GM21529 (cell line): ENCODE data around the gene MPHOSPH10.
"Not testable (repeated sequence)": the region's sequence is repeated elsewhere in the genome, so short reads cannot be mapped to it uniquely, and the experiment has no call there.

Source experiments
- ATAC-seq: cut with Tn5 transposase; IDR thresholded peaks from one replicate; pipeline ENCODE4 v1.9.1; 2021; ENCODE audit not compliant: unreplicated experiment

The MPHOSPH10 gene

GRCh38 chr2:71122387-71123298, 7.8 kb upstream of the MPHOSPH10 start:
- ATAC-seq: no peak

- ATAC-seq: no peak
Observed at GRCh38 chr2:71125506-71126294, 4.7 kb upstream of the MPHOSPH10 start.

GRCh38 chr2:71126957-71127356, 3.5 kb upstream of the MPHOSPH10 start:
- ATAC-seq: no peak

- ATAC-seq: peak; percentile 2
Observed at GRCh38 chr2:71129114-71129901, 1.1 kb upstream of the MPHOSPH10 start.

- peak; percentile 42 for ATAC-seq
Observed at GRCh38 chr2:71129902-71130151, 607 bp upstream of the MPHOSPH10 start.

GRCh38 chr2:71130905-71131244, 441 bp downstream of the MPHOSPH10 start:
- ATAC-seq: no peak

GRCh38 chr2:71131387-71132166, 1.1 kb downstream of the MPHOSPH10 start:
- not testable (repeated sequence) for ATAC-seq

- no peak for ATAC-seq
Observed at GRCh38 chr2:71133603-71134002, 3.2 kb downstream of the MPHOSPH10 start.

GRCh38 chr2:71136174-71136573, 5.7 kb downstream of the MPHOSPH10 start:
- no peak for ATAC-seq

- no peak for ATAC-seq
Observed at GRCh38 chr2:71143782-71144181, 13.3 kb downstream of the MPHOSPH10 start.

GRCh38 chr2:71148506-71149063, 18.2 kb downstream of the MPHOSPH10 start:
- ATAC-seq: no peak

- no peak for ATAC-seq
Observed at GRCh38 chr2:71150082-71150816, 19.8 kb downstream of the MPHOSPH10 start.

GRCh38 chr2:71151620-71152019, 21.2 kb downstream of the MPHOSPH10 start:
- no peak for ATAC-seq

- no peak for ATAC-seq
Observed at GRCh38 chr2:71153585-71154224, 23.3 kb downstream of the MPHOSPH10 start.

GRCh38 chr2:71154279-71154678, 23.8 kb downstream of the MPHOSPH10 start:
- ATAC-seq: no peak

GRCh38 chr2:71154798-71155197, 24.4 kb downstream of the MPHOSPH10 start:
- ATAC-seq: peak; percentile 77

- no peak for ATAC-seq
Observed at GRCh38 chr2:71155846-71156245, 25.4 kb downstream of the MPHOSPH10 start.

GRCh38 chr2:71156573-71156972, 26.1 kb downstream of the MPHOSPH10 start:
- no peak for ATAC-seq

- peak; percentile 63 for ATAC-seq
Observed at GRCh38 chr2:71157124-71157793, 26.8 kb downstream of the MPHOSPH10 start.
